ENCODE data around the gene RASGRF1. TPM values are rescaled to one million over a fixed set of nuclear protein-coding genes. Genes with fewer than 3 reads are reported as not detected.
"Not testable (repeated sequence)": the region's sequence is repeated elsewhere in the genome, so short reads cannot be mapped to it uniquely, and the experiment has no call there.

The RASGRF1 gene
- polyA plus RNA-seq, 1 donor, result 0.13 TPM

- DNase-seq (ENCODE audit: low read depth), result no peak
Measured at GRCh38 chr15:79036323-79036722, 54.3 kb downstream of the RASGRF1 start.

DNA sequence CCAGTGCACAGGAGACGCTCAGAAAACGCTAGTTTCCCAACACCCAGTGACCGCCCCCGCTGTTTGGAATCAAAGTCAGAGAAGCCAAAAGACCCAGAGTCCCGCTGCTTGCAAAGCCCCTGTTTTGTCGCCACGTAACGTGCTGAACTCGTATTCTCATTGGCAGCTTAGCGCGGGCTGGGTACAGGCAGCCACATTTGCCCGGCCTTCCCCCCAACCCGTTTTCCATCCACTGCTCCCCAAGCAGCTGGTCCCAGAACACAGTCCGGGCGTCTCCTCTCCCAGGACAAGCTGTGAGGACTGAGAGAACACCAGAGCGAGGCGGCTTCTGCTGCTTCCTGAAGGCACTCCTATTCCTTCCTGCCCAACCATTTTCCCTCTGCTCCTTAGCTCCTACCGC is 54.8 kb downstream of the RASGRF1 start:
- DNase-seq (ENCODE audit: low read depth), result no peak

DNA sequence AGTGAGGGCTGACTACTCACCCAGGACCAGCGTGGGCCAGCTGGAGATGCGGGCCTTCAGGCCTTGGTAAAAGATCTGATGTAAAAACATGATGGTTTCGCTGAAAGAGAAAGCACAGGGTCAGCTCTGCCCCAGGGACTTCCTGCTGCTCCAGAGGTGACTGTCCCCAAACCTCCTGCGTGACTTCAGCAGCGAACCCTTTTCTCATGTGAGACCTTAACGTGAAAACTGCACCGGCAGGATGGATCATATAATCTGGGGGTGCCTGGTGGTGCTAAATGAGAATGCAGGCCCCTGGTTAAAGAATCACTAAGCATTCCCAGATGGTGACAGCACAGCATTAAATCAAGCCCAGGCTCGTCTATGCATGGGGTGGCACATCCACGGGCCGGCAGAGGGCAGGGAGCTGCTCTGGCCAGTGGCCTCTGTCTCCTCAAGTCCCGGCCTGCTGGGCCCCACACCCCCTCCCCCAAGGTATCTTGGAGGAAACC is 55.4 kb downstream of the RASGRF1 start:
- DNase-seq (ENCODE audit: low read depth), result no peak

GRCh38 chr15:79034284-79034683 is 56.3 kb downstream of the RASGRF1 start:
- no peak for DNase-seq (ENCODE audit: low read depth)

- DNase-seq (ENCODE audit: low read depth), result no peak
Measured at GRCh38 chr15:79032656-79033055, 57.9 kb downstream of the RASGRF1 start.

DNA sequence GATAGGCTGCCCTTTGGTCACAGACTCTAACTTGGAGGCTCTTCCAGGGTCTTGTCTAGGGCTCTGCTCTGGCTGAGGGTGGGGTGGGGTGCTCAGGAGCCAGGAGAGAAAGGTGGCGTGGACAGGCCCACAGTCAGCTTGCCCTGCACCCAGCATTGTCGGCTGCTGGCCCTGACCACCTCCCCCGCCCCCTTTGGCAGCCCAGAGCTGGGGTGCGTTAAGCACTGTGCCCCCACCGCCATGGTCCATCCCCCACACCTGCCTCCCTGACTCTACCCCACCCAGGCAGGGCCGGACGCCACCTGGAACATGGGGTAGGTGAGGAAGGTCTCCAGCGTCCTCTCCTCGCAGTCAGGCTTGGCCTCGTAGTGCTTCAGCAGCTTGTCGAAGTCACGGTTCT is 58.8 kb downstream of the RASGRF1 start:
- no peak for DNase-seq (ENCODE audit: low read depth)

DNA sequence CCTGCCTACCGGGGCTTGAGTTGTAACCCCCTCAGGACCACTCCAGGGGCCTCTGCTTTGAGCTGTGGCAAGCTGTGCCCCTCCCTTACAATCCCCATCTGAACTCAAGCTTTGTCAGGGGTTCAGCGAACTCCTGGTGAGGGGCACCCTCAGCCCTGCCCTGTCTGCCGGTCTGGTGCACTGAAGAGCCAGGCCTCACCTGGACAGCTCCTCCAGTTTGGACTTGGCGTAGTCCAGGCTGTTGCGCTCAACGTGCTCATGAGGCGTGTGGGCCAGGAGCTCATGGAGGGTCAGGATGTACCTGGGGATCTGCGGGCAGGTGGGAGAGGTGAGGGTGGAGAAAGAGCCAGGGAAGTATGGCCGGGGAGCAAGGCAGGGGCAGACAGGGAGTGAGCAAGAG is 59.4 kb downstream of the RASGRF1 start:
- no peak for DNase-seq (ENCODE audit: low read depth)

DNA sequence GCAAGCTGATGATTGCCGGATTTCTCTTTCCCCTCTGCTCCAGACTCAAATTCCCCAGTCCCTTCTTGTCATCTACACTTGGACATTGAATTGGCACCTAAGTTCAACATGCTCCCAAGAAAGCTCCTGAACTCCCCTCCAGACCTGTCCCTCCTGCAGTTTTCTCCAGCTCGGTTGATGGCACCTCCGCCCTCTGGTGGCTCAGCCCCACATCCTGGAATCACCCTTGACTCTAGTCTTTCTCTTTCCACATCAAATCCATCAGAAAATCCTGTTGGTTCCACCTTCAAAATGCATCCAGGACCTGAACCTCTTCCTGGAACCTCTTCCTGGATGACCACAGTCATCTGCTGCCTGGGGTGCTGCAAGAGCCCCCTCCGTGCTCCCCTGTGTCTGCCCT is 60.1 kb downstream of the RASGRF1 start:
- no peak for DNase-seq (ENCODE audit: low read depth)

DNA sequence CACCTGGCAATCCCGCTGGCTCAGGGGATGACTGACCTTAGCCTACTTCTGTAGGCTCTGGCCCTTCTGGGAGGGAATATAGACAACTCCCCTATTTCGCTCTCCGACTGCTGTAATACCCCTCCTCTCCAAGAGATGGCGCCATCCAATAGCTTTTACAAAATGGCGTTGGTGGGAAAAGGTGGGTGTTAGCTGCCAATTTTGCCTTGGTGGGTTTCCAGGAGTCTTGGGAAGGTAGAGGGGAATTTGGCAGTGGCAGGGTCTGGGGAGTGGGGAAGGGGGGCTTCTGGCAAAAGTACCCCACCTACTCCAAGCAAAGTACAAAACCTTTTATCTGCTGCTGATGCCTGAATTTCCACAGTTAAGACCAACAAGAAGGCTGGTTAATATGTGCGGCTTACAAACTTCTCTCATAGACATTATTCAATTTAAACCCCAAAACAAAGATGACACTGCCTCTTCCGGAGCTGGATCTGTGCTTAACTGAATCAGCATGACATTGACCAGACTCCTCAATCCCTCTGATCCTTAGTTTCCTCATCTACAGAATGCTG is 62.1 kb downstream of the RASGRF1 start:
- DNase-seq (ENCODE audit: low read depth), result no peak

GRCh38 chr15:79027532-79028410 is 62.8 kb downstream of the RASGRF1 start:
- DNase-seq (ENCODE audit: low read depth), result no peak

DNA sequence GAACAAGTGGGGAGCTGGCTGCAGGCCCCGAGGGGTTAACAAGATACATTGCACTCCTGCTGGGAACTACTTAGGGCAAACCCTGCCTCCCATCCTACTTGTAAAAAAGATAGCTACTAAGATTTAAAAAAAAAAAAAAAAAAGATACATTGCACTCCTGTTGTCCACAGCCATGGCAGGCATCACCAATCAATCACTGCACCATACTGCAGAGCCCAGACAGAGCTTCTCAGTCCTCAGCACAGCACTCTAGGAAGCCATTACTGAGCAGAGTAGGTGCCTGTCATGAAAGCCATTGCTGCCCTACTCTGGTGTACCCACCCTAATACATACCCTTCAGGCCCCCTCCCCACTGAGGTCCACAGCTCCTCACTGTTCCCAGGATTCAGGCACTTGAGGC is 64.8 kb downstream of the RASGRF1 start:
- no peak for DNase-seq (ENCODE audit: low read depth)

GRCh38 chr15:79025201-79025600 is 65.4 kb downstream of the RASGRF1 start:
- no peak for DNase-seq (ENCODE audit: low read depth)

GRCh38 chr15:79024493-79024892 is 66.1 kb downstream of the RASGRF1 start:
- DNase-seq (ENCODE audit: low read depth), result not testable (repeated sequence)

DNA sequence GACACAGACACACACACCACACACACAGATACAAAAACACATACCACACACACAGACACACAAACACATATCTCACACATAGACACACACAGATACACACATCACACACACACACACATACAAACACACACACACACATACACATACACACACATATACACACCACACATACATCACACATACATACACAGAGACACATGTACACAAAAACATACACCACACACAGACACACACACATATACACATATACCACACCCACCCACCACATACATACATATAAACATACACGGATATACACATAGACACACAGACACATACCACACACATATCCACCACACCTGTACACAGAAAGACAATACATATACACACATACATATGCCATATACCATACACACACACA is 66.7 kb downstream of the RASGRF1 start:
- DNase-seq (ENCODE audit: low read depth), result no peak

GRCh38 chr15:79023546-79023890 is 67.1 kb downstream of the RASGRF1 start:
- DNase-seq (ENCODE audit: low read depth), result no peak

DNA sequence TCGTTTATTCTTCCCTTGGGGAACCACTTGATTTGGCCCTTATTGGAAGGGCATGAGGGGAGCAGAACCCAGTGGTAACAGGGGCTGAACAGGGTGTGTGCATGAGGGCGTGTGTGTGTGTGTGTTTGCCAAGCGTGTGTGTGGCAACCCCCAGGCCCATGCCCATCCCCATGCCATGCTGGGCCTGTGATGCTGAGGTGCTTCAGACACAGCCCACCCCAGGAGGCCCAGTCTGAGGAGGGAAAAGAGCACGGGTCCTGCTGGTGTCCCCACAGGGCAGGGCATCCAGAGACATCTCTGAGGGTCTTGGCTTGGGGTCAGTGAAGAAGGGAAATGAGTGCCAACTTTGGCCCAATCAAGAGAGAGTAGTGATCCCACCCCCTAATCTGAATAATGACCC is 71.6 kb downstream of the RASGRF1 start:
- no peak for DNase-seq (ENCODE audit: low read depth)

GRCh38 chr15:79017953-79018352 is 72.6 kb downstream of the RASGRF1 start:
- DNase-seq (ENCODE audit: low read depth), result no peak

GRCh38 chr15:79016527-79017170 is 73.9 kb downstream of the RASGRF1 start:
- no peak for DNase-seq (ENCODE audit: low read depth)

GRCh38 chr15:79015416-79015815 is 75.2 kb downstream of the RASGRF1 start:
- DNase-seq (ENCODE audit: low read depth), result no peak

DNA sequence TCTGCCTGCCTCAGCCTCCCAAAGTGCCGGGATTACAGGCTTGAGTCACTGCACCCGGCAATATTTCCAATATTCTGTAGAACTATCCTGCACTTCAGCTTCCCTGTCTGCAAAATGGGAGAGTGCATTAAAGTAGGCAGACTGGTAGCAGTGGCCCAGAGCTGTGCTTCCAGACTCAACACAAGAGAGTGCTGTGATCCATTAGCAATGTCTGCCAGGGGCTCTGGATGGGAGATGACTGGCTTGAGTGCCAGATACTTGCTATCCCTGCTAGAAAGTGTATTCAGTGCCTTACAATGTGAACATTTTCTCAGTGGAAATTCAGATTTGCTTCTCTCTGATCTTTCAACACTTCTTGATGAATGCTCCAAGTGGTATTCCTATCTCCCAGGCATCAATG is 80.3 kb downstream of the RASGRF1 start:
- no peak for DNase-seq (ENCODE audit: low read depth)

DNA sequence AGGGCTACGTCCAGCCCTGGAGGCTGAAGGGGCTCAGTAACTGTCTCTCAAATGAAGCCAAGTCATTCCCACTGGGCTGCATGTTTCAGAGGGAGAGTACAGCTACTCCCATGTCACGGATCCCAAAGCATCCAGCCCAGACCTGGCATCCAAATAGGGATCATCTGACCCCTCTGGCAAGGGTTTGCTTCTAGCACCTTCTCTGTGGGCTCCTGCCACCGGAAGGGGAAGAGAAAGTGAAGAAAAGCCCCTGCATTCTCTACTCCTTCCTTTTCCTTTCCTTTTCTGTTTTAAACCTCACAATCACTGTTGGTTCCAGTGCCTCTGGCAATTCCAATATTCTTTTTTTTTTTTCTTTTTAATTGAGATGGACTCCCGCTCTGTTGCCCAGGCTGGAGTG is 81.2 kb downstream of the RASGRF1 start:
- no peak for DNase-seq (ENCODE audit: low read depth)

DNA sequence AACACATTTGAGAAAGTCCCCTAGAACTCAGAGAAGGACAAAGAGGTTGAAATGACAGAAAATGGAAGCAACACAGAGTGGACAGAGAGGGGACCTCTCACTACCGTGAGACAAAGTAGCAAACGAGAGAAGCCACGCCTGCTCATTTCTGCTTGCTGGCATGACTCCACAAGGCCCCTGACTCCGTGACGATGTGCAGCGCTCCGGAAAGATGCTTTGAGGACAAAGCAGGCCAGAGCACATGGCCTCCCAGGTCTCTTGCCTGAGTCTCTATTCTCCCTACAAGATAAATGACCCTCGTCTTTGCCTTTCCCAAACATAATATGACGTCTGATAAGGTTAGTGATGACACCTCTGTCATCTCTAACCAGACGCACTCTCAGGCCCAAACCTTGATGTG is 81.9 kb downstream of the RASGRF1 start:
- DNase-seq (ENCODE audit: low read depth), result no peak

- DNase-seq (ENCODE audit: low read depth), result no peak
Measured at GRCh38 chr15:79007066-79007465, 83.5 kb downstream of the RASGRF1 start.
